Keratinocyte (primary cell): ENCODE data around the gene GAL3ST2. TPM values are rescaled to one million over a fixed set of nuclear protein-coding genes. Genes with fewer than 3 reads are reported as not detected.

ENCODE experiments used
- DNase-seq: peaks from one replicate; pipeline ENCODE4 v3.0.0-alpha.2; 2011; ENCODE audit warnings: low read depth, missing footprints, low spot score
- FAIRE-seq: peaks from 2 replicates; lab custom pipeline; 2011; peaks lifted over from hg19 to GRCh38; lab: Jason Lieb, UNC
- H2AFZ ChIP-seq: 2 replicates; pipeline ENCODE4 v1.6.0; 2012; ENCODE audit warnings: low read length, control low read depth, inconsistent platforms; ENCODE audit not compliant: control insufficient read depth
- H3K27ac ChIP-seq: 2 replicates; pipeline ENCODE4 v1.5.1; 2011; ENCODE audit warnings: low read length; ENCODE audit not compliant: control insufficient read depth, insufficient read depth
- H3K27me3 ChIP-seq: 3 replicates; pipeline ENCODE4 v1.6.0; 2011; ENCODE audit warnings: low read length; ENCODE audit not compliant: control insufficient read depth, insufficient read depth; ENCODE audit errors: extremely low read depth
- H3K36me3 ChIP-seq, 2 experiments: 2 replicates in 1 of 2; 3 replicates in 1 of 2; pipeline ENCODE4 v1.5.1; 2011; ENCODE audit warnings: low read length in 2 of 2, mild to moderate bottlenecking in 1 of 2; ENCODE audit not compliant: control insufficient read depth in 2 of 2, insufficient read depth in 2 of 2; ENCODE audit errors: extremely low read depth in 1 of 2
- H3K4me1 ChIP-seq: 3 replicates; pipeline ENCODE4 v1.5.1; 2011; ENCODE audit warnings: low read length; ENCODE audit not compliant: control insufficient read depth, insufficient read depth; ENCODE audit errors: extremely low read depth
- H3K4me2 ChIP-seq: 3 replicates; pipeline ENCODE4 v1.6.0; 2011; ENCODE audit warnings: low read depth, low read length; ENCODE audit not compliant: control insufficient read depth, insufficient read depth; ENCODE audit errors: extremely low read depth
- H3K4me3 ChIP-seq, 3 experiments: fragments of 200-600 bp in 1 of 3; sonication (generic) in 1 of 3; 2 replicates in 2 of 3; 3 replicates in 1 of 3; pipeline ENCODE4 v1.5.1; 2011 to 2016; ENCODE audit warnings: low read length in 3 of 3, mild to moderate bottlenecking in 3 of 3, control low read depth in 2 of 3, inconsistent platforms in 1 of 3, low read depth in 1 of 3, mixed read lengths in 1 of 3, mixed run types in 1 of 3, moderate library complexity in 1 of 3; ENCODE audit not compliant: control insufficient read depth in 2 of 3, insufficient read depth in 2 of 3; ENCODE audit errors: extremely low read depth in 1 of 3
- H3K79me2 ChIP-seq: 2 replicates; pipeline ENCODE4 v1.6.0; 2012; ENCODE audit warnings: low read length; ENCODE audit not compliant: control insufficient read depth, insufficient read depth
- H3K9ac ChIP-seq: 3 replicates; pipeline ENCODE4 v1.6.0; 2011; ENCODE audit warnings: low read length; ENCODE audit not compliant: control insufficient read depth, insufficient read depth; ENCODE audit errors: extremely low read depth
- H3K9me1 ChIP-seq: 3 replicates; pipeline ENCODE4 v1.6.0; 2011; ENCODE audit warnings: low read length; ENCODE audit not compliant: control insufficient read depth, insufficient read depth; ENCODE audit errors: extremely low read depth
- H3K9me3 ChIP-seq: 2 replicates; pipeline ENCODE4 v1.5.1; 2012; ENCODE audit warnings: low read depth, low read length; ENCODE audit not compliant: control insufficient read depth
- H4K20me1 ChIP-seq: 3 replicates; pipeline ENCODE4 v1.6.0; 2011; ENCODE audit warnings: low read length; ENCODE audit not compliant: control insufficient read depth, insufficient read depth; ENCODE audit errors: extremely low read depth
- EZH2 ChIP-seq: IDR thresholded peaks from one replicate; pipeline ENCODE4 v1.6.1; 2012; ENCODE audit warnings: inconsistent platforms, mild to moderate bottlenecking, low read length, moderate library complexity
- dilution Hi-C: fragments of 300-500 bp; cut with MboI; formaldehyde crosslinking; loops from one replicate; pipeline ENCODE4 v1.7.0; 2020; ENCODE audit warnings: low sequenced_read_pairs; ENCODE audit not compliant: extremely low pct_ligation_motif_present
- polyA plus RNA-seq, 5 experiments: library from polyadenylated mRNA; depleted of rRNA in 3 of 5; stranded (reverse) in 3 of 5; stranded (forward) in 1 of 5; unstranded in 1 of 5; fragments of >200 nt; gene quantifications; 1 replicate in 1 of 5; 2 replicates in 3 of 5; 3 replicates in 1 of 5; pipeline versions ENCODE4 v1.2.1 to v1.2.3, GENCODE V29; 2011 to 2012; ENCODE audit warnings: missing spikeins in 2 of 5, low read depth in 1 of 5, low replicate concordance in 1 of 5
- TF ChIP-seq, protein P1 (sequence below), 3 experiments: IDR thresholded peaks in 1 of 3; conservative IDR thresholded peaks in 1 of 3; optimal IDR thresholded peaks in 1 of 3; 2 replicates in 2 of 3; 3 replicates in 1 of 3; pipeline versions ENCODE3 to v1.5.1; 2011; ENCODE audit warnings: low read length in 3 of 3, mild to moderate bottlenecking in 3 of 3, moderate library complexity in 2 of 3, control low read depth in 1 of 3, inconsistent platforms in 1 of 3; ENCODE audit not compliant: insufficient read depth in 2 of 3; ENCODE audit errors: extremely low read depth in 1 of 3

Gene GAL3ST2
- polyA plus RNA-seq, 1 donor (not counting 4 experiments of a cell fraction or from before 2014, with no cell fraction given), result not detected

DNA sequence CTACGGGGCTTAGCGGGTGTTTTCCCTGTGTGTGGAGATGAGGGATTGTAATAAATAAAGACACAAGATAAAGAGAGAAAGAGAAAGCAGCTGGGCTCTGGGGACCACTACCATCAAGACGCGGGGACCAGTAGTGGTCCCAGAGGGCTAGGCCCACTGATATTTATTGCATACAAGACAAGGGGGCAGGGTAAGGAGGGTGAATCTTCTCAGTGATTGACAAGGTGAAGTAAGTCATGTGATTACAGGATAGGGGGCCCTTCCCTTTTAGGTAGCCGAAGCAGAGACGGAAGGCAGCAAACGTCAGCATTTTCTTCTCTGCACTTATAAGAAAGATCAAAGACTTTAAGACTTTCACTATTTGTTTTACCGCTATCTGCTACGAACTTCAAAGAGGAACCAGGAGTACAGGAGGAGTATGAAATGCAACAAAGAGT lies 4.5 kb upstream of the GAL3ST2 start:
- Histone ChIP-seq H4K20me1 (no peaks in the 10 kb centered on the region), H3K27me3 (peaks cover 48% of the 10 kb centered on the region), H3K79me2 (no peaks in the 10 kb centered on the region), H3K9ac (no peak overlapping the region), H3K36me3 (no peaks in the 10 kb centered on the region), H3K4me2 (no peak overlapping the region), H3K4me3 (no peak overlapping the region), H3K9me1 (no peaks in the 10 kb centered on the region), H3K9me3 (no peaks in the 10 kb centered on the region), H3K27ac (no peak overlapping the region), H2AFZ (no peak overlapping the region), H3K4me1 (peaks cover 8% of the 10 kb centered on the region)
- dilution Hi-C loops, result no loop called here
- FAIRE-seq (no peak), DNase-seq (no peak)
- TF ChIP-seq, protein P1, sequence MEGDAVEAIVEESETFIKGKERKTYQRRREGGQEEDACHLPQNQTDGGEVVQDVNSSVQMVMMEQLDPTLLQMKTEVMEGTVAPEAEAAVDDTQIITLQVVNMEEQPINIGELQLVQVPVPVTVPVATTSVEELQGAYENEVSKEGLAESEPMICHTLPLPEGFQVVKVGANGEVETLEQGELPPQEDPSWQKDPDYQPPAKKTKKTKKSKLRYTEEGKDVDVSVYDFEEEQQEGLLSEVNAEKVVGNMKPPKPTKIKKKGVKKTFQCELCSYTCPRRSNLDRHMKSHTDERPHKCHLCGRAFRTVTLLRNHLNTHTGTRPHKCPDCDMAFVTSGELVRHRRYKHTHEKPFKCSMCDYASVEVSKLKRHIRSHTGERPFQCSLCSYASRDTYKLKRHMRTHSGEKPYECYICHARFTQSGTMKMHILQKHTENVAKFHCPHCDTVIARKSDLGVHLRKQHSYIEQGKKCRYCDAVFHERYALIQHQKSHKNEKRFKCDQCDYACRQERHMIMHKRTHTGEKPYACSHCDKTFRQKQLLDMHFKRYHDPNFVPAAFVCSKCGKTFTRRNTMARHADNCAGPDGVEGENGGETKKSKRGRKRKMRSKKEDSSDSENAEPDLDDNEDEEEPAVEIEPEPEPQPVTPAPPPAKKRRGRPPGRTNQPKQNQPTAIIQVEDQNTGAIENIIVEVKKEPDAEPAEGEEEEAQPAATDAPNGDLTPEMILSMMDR (optimal IDR thresholded peaks at IDR 0.05 in 1 of 3, IDR thresholded peaks at IDR 0.05 in 1 of 3, conservative IDR thresholded peaks at IDR 0.05 in 1 of 3; ENCODE audit: extremely low read depth in 1 of 3, insufficient read depth in 2 of 3, low read length in 3 of 3), result no peak
- no peak for TF ChIP-seq EZH2

DNA sequence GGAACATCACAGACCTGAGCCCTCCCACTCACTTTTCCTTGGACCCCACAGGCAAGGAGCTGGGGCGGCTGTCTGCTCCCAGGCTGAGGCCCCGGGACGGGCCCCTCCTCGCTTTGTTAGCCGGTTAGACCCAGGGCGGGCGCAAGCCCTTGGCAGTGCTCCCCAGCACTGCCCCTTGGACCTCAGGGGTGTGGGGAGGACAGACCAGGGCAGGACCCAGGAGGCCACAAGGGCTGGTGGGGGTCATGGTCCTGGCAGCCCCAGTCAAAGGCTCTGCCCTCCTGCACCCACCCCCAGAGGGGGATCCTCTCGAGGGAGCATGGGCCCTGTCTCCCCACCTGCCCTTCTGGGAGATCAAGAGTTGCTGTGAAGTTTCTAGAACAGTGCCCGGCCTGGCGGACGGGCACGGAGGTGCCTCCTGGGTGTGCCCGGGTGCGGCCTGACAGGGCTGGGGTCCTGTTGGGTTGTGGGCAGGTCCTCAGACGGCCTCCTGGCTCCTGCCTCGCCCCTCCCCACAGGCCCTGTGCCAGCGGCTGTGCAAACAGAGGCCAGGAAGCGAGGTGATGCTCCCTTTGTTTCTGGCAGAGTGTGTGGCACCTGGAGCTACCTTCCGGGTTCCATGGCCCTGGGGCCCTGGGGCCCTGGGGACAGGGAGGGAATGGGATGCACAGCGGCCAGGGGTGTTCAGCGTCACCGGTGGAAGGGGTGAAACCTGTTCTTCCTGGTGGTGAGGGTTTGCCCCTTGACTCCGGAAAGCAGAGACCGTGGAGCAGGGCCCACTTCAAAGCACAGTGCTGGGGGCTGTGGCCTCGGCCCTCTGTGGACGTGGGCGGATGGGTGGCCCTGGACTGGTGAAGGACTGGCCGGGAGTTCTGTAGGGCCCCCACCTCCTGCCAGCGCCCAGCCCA lies 2.9 kb upstream of the GAL3ST2 start:
- Histone ChIP-seq H3K27me3 (peaks cover 52% of the 10 kb centered on the region), H2AFZ (no peak overlapping the region), H4K20me1 (no peaks in the 10 kb centered on the region), H3K4me2 (no peak overlapping the region), H3K27ac (no peak overlapping the region), H3K79me2 (no peaks in the 10 kb centered on the region), H3K9me3 (no peaks in the 10 kb centered on the region), H3K9ac (no peak overlapping the region), H3K4me3 (no peak overlapping the region), H3K4me1 (peaks cover 13% of the 10 kb centered on the region), H3K36me3 (no peaks in the 10 kb centered on the region), H3K9me1 (no peaks in the 10 kb centered on the region)
- DNase-seq (no peak), FAIRE-seq (no peak)
- dilution Hi-C loops, result no loop called here
- no peak for TF ChIP-seq EZH2
- TF ChIP-seq, protein P1 (optimal IDR thresholded peaks at IDR 0.05 in 1 of 3, IDR thresholded peaks at IDR 0.05 in 1 of 3, conservative IDR thresholded peaks at IDR 0.05 in 1 of 3; ENCODE audit: extremely low read depth in 1 of 3, insufficient read depth in 2 of 3, low read length in 3 of 3), result no peak
